ENCODE results near the gene CMC2.

DNA sequence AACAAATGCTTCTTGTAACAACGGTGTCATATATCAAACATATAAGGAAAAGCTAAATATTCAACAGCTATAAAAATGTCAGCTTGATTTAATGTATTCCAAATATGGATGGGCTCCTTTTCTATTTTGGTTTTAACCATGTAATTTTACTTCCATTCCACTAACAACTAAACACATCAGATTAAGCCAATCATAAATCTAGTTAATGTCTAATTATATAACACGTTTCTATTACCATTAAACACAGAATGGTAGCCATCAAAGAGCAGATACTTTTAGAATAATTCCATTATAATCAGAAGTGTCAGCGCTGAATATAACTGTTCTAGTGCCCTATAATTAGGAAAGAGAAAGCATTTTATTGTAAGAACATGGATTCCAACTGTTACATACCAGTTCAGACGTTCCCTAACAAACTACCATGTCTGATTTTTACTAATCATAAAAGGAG is 10.0 kb downstream of the CMC2 start:
- TF ChIP-seq, protein P1, sequence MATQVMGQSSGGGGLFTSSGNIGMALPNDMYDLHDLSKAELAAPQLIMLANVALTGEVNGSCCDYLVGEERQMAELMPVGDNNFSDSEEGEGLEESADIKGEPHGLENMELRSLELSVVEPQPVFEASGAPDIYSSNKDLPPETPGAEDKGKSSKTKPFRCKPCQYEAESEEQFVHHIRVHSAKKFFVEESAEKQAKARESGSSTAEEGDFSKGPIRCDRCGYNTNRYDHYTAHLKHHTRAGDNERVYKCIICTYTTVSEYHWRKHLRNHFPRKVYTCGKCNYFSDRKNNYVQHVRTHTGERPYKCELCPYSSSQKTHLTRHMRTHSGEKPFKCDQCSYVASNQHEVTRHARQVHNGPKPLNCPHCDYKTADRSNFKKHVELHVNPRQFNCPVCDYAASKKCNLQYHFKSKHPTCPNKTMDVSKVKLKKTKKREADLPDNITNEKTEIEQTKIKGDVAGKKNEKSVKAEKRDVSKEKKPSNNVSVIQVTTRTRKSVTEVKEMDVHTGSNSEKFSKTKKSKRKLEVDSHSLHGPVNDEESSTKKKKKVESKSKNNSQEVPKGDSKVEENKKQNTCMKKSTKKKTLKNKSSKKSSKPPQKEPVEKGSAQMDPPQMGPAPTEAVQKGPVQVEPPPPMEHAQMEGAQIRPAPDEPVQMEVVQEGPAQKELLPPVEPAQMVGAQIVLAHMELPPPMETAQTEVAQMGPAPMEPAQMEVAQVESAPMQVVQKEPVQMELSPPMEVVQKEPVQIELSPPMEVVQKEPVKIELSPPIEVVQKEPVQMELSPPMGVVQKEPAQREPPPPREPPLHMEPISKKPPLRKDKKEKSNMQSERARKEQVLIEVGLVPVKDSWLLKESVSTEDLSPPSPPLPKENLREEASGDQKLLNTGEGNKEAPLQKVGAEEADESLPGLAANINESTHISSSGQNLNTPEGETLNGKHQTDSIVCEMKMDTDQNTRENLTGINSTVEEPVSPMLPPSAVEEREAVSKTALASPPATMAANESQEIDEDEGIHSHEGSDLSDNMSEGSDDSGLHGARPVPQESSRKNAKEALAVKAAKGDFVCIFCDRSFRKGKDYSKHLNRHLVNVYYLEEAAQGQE (IDR thresholded peaks at IDR 0.05; ENCODE audit: low read depth) = no peak
- TF ChIP-seq YY1 (IDR thresholded peaks at IDR 0.05; ENCODE audit: low read depth) (no peak), EP300 (IDR thresholded peaks at IDR 0.05; ENCODE audit: borderline replicate concordance) (no peak), FOXM1 (IDR thresholded peaks at IDR 0.05; ENCODE audit: borderline replicate concordance, low read depth) (no peak), RAD21 (IDR thresholded peaks at IDR 0.05; ENCODE audit: low read depth) (no peak), NFIC (IDR thresholded peaks at IDR 0.05) (no peak), TAF1 (IDR thresholded peaks at IDR 0.05; ENCODE audit: low read depth) (no peak), ZBTB7A (IDR thresholded peaks at IDR 0.05; ENCODE audit: low read depth) (no peak), CEBPB (IDR thresholded peaks at IDR 0.05) (no peak), TEAD4 (IDR thresholded peaks at IDR 0.05) (no peak), CREB1 (IDR thresholded peaks at IDR 0.05; ENCODE audit: low read depth) (no peak), EGR1 (IDR thresholded peaks at IDR 0.05) (no peak)
- TF ChIP-seq, protein P2, sequence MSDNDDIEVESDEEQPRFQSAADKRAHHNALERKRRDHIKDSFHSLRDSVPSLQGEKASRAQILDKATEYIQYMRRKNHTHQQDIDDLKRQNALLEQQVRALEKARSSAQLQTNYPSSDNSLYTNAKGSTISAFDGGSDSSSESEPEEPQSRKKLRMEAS (IDR thresholded peaks at IDR 0.05) = no peak
- TF ChIP-seq, protein P3, sequence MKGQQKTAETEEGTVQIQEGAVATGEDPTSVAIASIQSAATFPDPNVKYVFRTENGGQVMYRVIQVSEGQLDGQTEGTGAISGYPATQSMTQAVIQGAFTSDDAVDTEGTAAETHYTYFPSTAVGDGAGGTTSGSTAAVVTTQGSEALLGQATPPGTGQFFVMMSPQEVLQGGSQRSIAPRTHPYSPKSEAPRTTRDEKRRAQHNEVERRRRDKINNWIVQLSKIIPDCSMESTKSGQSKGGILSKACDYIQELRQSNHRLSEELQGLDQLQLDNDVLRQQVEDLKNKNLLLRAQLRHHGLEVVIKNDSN (IDR thresholded peaks at IDR 0.05) = no peak

All from Ishikawa (cell line).